ENCODE data around the gene BANK1. TPM values are rescaled to one million over a fixed set of nuclear protein-coding genes. Genes with fewer than 3 reads are reported as not detected.

The BANK1 gene
- total RNA-seq, 2 experiments from 2014 or later, result not detected

- Histone ChIP-seq H3K4me1 (ENCODE audit: insufficient read depth, low read length, poor library complexity, severe bottlenecking) (peaks cover 10% of the 10 kb centered on the region), H3K9me2 (ENCODE audit: insufficient read depth, low read length) (no peaks in the 10 kb centered on the region), H3K36me3 (ENCODE audit: insufficient read depth, low read length) (no peaks in the 10 kb centered on the region), H3K27ac (ENCODE audit: low read depth, low read length, poor library complexity, severe bottlenecking) (no peak overlapping the region), H3K79me2 (ENCODE audit: insufficient read depth, low read depth, low read length) (no peaks in the 10 kb centered on the region), H4K20me1 (ENCODE audit: insufficient read depth, low read length) (no peaks in the 10 kb centered on the region), H3K4me2 (ENCODE audit: low read length) (no peak overlapping the region), H2AFZ (ENCODE audit: low read length) (no peak overlapping the region), H3K4me3 (ENCODE audit: low read depth, low read length, poor library complexity, severe bottlenecking) (no peak overlapping the region), H3K9me3 (ENCODE audit: low read length) (no peaks in the 10 kb centered on the region)
- TF ChIP-seq EZH2phosphoT487 (IDR thresholded peaks at IDR 0.05; ENCODE audit: borderline replicate concordance, low read depth, low read length) (no peak), CTCF (conservative IDR thresholded peaks at IDR 0.05; ENCODE audit: low read length) (no peak)
- POLR2A ChIA-PET, result interaction anchor here (0.7 kb wide), 1 partner anchor 445 kb away, joined by 3 read pairs; no protein-coding TSS in a partner anchor
- CTCF ChIA-PET (ENCODE audit: unreplicated experiment), result no interaction called here
- intact Hi-C loops (cut with micrococcal nuclease; ENCODE audit: unreplicated experiment), result no loop called here
- no peak for DNase-seq (ENCODE audit: low spot score)
- no TSS peak for BruUV-seq (replicated peaks)
Observed at GRCh38 chr4:101794806-101795205, 4.3 kb downstream of the BANK1 start.

DNA sequence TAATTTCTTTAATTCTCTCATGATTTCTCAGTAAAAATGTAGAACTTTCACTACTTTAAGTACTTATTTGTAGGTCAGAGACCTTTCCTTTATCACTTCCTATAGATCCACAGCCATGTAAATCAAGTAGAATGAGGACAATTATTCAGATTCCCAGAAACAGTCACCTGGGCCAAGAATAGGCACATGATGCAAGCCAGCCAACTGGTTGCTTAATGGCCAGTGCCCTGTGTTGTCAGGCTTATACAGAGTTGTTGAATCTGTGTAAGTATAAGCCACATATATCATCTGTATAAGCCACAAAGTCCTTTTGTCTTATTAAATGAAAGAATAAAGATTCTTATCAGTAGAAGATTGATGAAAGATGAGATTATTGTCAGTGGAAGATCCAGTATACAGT lies 5.2 kb downstream of the BANK1 start:
- Histone ChIP-seq H3K79me2 (ENCODE audit: insufficient read depth, low read depth, low read length) (no peaks in the 10 kb centered on the region), H3K4me2 (ENCODE audit: low read length) (no peak overlapping the region), H3K36me3 (ENCODE audit: insufficient read depth, low read length) (no peaks in the 10 kb centered on the region), H4K20me1 (ENCODE audit: insufficient read depth, low read length) (no peaks in the 10 kb centered on the region), H3K4me1 (ENCODE audit: insufficient read depth, low read length, poor library complexity, severe bottlenecking) (peaks cover 3% of the 10 kb centered on the region), H3K9me2 (ENCODE audit: insufficient read depth, low read length) (no peaks in the 10 kb centered on the region), H3K27ac (ENCODE audit: low read depth, low read length, poor library complexity, severe bottlenecking) (no peak overlapping the region), H2AFZ (ENCODE audit: low read length) (no peak overlapping the region), H3K9me3 (ENCODE audit: low read length) (no peaks in the 10 kb centered on the region), H3K4me3 (ENCODE audit: low read depth, low read length, poor library complexity, severe bottlenecking) (no peak overlapping the region)
- intact Hi-C loops (cut with micrococcal nuclease; ENCODE audit: unreplicated experiment), result no loop called here
- no peak for TF ChIP-seq CTCF (conservative IDR thresholded peaks at IDR 0.05; ENCODE audit: low read length)
- ChIA-PET CTCF (ENCODE audit: unreplicated experiment) (no interaction called here), POLR2A (no interaction called here)
- no peak for DNase-seq (ENCODE audit: low spot score)
- BruUV-seq (replicated peaks), result no TSS peak

DNA sequence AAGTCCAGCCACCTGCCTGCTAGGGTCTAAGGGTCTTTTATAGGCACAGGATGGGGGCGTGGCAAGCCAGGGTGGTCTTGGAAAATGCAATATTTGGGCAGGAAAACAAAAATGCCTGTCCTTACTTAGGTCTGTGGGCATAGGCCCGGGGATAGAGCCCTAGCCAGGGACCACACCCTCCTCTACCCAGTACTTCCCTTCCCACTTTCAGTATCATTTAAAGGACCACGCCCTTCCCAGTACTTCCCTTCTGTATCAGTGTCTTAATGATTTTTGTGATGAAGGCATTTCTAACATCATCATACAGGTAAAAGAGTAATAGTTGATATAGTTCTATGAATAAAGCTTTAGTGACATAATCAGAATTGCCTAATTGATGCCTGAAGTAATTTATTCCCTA lies 11.4 kb downstream of the BANK1 start:
- TF ChIP-seq CTCF (conservative IDR thresholded peaks at IDR 0.05; ENCODE audit: low read length) (no peak), EZH2phosphoT487 (IDR thresholded peaks at IDR 0.05; ENCODE audit: borderline replicate concordance, low read depth, low read length) (no peak)
- H4K20me1 ChIP-seq (ENCODE audit: insufficient read depth, low read length), result no peaks in the 10 kb centered on the region
- no peak overlapping the region for H3K4me2 ChIP-seq (ENCODE audit: low read length)
- H3K27ac ChIP-seq (ENCODE audit: low read depth, low read length, poor library complexity, severe bottlenecking), result no peak overlapping the region
- H3K36me3 ChIP-seq (ENCODE audit: insufficient read depth, low read length), result no peaks in the 10 kb centered on the region
- H3K79me2 ChIP-seq (ENCODE audit: insufficient read depth, low read depth, low read length), result no peaks in the 10 kb centered on the region
- CTCF ChIA-PET (ENCODE audit: unreplicated experiment), result no interaction called here
- intact Hi-C loops (cut with micrococcal nuclease; ENCODE audit: unreplicated experiment), result no loop called here
- BruUV-seq (replicated peaks), result no TSS peak
- H3K4me3 ChIP-seq (ENCODE audit: low read depth, low read length, poor library complexity, severe bottlenecking), result no peak overlapping the region
- POLR2A ChIA-PET, result no interaction called here
- H3K9me3 ChIP-seq (ENCODE audit: low read length), result no peaks in the 10 kb centered on the region
- H3K9me2 ChIP-seq (ENCODE audit: insufficient read depth, low read length), result no peaks in the 10 kb centered on the region
- no peak for DNase-seq (ENCODE audit: low spot score)
- H3K4me1 ChIP-seq (ENCODE audit: insufficient read depth, low read length, poor library complexity, severe bottlenecking), result peaks cover 7% of the 10 kb centered on the region
- H2AFZ ChIP-seq (ENCODE audit: low read length), result no peak overlapping the region
